ENCODE measurements around the gene PSME3IP1.

Gene PSME3IP1

GRCh38 chr16:57123974-57124674, 61.7 kb downstream of the PSME3IP1 start:
- TF ChIP-seq, protein P1, sequence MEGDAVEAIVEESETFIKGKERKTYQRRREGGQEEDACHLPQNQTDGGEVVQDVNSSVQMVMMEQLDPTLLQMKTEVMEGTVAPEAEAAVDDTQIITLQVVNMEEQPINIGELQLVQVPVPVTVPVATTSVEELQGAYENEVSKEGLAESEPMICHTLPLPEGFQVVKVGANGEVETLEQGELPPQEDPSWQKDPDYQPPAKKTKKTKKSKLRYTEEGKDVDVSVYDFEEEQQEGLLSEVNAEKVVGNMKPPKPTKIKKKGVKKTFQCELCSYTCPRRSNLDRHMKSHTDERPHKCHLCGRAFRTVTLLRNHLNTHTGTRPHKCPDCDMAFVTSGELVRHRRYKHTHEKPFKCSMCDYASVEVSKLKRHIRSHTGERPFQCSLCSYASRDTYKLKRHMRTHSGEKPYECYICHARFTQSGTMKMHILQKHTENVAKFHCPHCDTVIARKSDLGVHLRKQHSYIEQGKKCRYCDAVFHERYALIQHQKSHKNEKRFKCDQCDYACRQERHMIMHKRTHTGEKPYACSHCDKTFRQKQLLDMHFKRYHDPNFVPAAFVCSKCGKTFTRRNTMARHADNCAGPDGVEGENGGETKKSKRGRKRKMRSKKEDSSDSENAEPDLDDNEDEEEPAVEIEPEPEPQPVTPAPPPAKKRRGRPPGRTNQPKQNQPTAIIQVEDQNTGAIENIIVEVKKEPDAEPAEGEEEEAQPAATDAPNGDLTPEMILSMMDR (IDR thresholded peaks at IDR 0.05; ENCODE audit: borderline replicate concordance, insufficient read depth, low read depth, low read length), result no peak
- no peak overlapping the region for H3K4me3 ChIP-seq (ENCODE audit: low read depth, low read length)

DNA sequence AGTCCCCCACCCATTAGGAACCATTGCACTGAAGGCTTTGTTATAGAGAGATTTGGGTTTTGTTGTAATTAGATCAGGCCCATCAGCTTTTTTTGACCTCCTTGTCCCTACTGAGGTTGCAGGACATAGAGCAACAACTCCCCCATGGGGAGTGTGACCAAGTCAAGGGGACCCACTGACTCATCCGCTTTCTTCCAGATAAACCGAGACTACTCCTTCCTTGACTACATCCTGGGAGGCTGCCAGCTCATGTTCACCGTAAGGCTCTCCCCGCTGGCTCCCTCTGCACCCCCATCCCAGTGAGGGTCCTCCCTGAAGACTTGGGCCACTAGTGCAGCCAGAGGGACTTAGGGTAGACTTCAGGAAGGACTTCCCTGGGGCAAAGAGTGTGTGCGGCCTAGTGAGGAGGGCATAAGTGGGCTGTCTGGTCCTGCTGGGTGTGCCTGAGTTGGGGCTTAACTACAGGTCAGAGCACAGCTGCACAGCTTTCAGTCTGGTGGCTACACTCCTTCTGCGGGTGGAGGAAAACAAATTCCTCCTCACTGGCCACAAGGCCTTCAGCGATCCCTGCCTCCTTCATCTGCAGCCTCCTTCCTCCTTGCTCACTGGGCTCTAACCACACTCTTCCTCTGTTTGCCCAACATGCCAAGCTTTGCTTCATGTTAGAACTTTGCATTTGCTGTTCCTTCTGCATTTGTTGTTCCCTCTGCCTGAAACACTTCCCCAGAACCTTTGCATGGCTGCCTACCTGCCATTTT, 62.4 kb downstream of the PSME3IP1 start:
- no peak overlapping the region for H3K4me3 ChIP-seq (ENCODE audit: low read depth, low read length)
- TF ChIP-seq, protein P1 (IDR thresholded peaks at IDR 0.05; ENCODE audit: borderline replicate concordance, insufficient read depth, low read depth, low read length), result no peak

DNA sequence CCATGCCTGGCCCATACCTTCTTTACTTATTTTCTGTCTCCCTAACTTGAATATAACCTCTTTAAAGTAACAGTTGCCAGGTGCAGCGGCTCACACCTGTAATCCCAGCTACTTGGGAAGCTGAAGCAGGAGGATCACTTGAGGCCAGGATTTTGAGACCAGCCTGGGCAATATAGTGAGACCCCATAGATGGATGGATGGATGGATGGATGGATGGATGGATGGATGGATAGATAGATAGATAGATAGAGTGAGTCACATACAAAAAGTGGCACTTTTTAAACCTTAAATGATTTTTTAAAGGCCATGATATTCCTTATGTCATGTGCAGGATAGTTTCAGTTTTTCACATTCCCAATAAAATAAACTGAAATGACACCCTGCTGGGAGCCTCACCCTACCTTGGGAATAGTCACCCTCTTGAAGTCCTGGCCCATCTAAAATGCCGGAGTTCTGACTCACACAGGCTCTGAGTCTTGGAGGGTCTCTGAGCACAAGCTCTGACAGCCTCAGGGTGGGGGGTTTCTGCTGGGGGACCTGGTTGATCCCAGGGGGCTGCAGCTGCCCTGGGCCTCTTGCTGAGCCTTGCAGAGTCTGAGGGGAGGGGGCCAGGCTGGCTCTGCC, 67.3 kb downstream of the PSME3IP1 start:
- no peak overlapping the region for H3K4me3 ChIP-seq (ENCODE audit: low read depth, low read length)
- TF ChIP-seq, protein P1 (IDR thresholded peaks at IDR 0.05; ENCODE audit: borderline replicate concordance, insufficient read depth, low read depth, low read length), result no peak

DNA sequence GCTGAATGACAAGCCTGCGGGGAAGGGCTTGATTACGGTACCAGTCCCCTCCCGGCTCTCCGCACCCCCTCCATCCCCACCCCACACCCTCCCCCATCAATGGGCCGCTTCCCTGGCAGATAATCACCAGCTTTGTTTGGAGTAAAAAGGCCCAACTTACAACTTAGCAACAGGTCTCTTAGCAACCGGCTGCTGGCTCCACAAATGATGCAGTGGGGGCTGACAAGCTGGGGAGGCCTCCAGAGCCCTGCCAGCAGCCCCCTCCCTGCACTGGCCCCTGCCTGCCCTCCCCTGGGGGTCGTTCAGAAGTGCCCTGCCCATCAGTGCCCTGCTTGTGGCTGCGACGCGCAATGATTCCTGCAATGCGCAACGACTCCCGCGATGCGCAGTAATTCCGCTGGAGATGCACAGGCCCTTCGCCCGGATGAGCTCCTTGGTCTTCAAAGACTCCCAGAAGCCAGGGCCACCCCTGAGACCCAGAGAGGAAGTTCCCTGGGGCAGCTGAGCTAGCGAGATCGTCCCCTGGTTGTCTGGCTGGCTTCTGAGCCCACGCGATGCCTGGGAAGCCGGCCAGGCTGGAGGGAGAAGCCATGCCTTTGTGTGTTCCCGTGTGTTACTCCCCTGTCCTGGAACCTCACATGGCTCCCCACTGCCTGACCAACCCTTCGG, 70.2 kb downstream of the PSME3IP1 start:
- TF ChIP-seq, protein P1 (IDR thresholded peaks at IDR 0.05; ENCODE audit: borderline replicate concordance, insufficient read depth, low read depth, low read length), result no peak
- H3K4me3 ChIP-seq (ENCODE audit: low read depth, low read length), result no peak overlapping the region

DNA sequence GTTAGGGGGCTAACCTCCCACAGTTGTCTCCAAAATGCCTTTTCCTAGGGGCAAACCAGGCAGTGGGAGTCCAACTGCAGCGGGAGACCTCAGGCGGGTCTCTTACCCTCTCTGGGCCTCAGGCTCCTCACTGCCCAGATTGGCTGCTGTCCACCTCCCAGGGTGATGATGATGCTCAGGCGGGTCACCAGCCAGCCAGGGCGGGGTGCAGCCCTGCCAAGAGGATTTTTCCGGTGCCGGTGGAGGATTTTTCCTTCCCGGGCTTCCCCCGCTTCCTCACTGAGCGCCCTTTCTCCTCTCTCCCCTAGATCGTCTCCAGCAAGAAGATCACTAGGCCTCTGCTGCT, 70.7 kb downstream of the PSME3IP1 start:
- TF ChIP-seq, protein P1 (IDR thresholded peaks at IDR 0.05; ENCODE audit: borderline replicate concordance, insufficient read depth, low read depth, low read length), result no peak
- no peak overlapping the region for H3K4me3 ChIP-seq (ENCODE audit: low read depth, low read length)

DNA sequence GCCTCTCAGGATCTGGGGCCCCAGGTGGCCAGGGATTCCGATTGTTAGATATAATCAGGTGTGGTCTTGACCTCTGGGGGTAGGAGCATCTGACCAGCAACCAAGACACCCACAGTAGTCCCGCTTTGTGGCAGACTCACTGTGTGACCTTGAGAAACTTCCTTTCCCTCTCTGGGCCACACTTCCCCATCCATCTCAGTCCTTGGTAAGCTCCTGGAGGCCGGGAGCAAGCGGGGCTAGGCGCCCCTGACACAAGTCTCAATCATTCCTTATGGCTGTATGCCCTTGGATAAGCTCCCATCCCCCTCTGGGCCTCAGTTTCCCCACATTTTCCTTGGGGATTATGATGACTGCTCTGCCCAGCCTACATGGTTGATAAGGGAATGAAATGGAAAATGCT, 72.2 kb downstream of the PSME3IP1 start:
- H3K4me3 ChIP-seq (ENCODE audit: low read depth, low read length), result no peak overlapping the region
- TF ChIP-seq, protein P1 (IDR thresholded peaks at IDR 0.05; ENCODE audit: borderline replicate concordance, insufficient read depth, low read depth, low read length), result no peak

All from GM12875 (cell line).